ACC112 (cell line): ENCODE results near the gene NT5DC4.
A peak's percentile ranks its signal among the peaks of the same experiment; 100 is the strongest.

ENCODE experiments used
- H2AFZ ChIP-seq: fragments of 200-600 bp; sonication (generic); one replicate; pipeline ENCODE4 v1.6.0; 2017; ENCODE audit warnings: antibody characterized with exemption, low read length; ENCODE audit not compliant: unreplicated experiment
- H3K27ac ChIP-seq: fragments of 200-600 bp; sonication (generic); 2 replicates; pipeline ENCODE4 v1.5.1; 2014; ENCODE audit warnings: low read depth, mild to moderate bottlenecking, antibody characterized with exemption, low read length, moderate library complexity
- H3K27me3 ChIP-seq: fragments of 200-600 bp; sonication (generic); 2 replicates; pipeline ENCODE4 v1.6.1; 2014; ENCODE audit warnings: mild to moderate bottlenecking, antibody characterized with exemption, low read length, moderate library complexity, mixed read lengths; ENCODE audit not compliant: insufficient read depth
- H3K36me3 ChIP-seq: fragments of 200-600 bp; sonication (generic); 2 replicates; pipeline ENCODE4 v1.6.1; 2016; ENCODE audit warnings: mild to moderate bottlenecking, antibody characterized with exemption, low read length, moderate library complexity, mixed read lengths; ENCODE audit not compliant: insufficient read depth
- H3K4me1 ChIP-seq: fragments of 200-600 bp; sonication (generic); one replicate; pipeline ENCODE4 v1.6.1; 2016; ENCODE audit warnings: low read length, mixed read lengths; ENCODE audit not compliant: insufficient read depth, unreplicated experiment, control insufficient read depth
- H3K4me3 ChIP-seq: fragments of 200-600 bp; sonication (generic); 2 replicates; pipeline ENCODE4 v1.5.1; 2014; ENCODE audit warnings: mild to moderate bottlenecking, low read depth, low read length
- H3K79me2 ChIP-seq: fragments of 200-600 bp; sonication (generic); one replicate; pipeline ENCODE4 v1.6.0; 2016; ENCODE audit warnings: low read length; ENCODE audit not compliant: control insufficient read depth, unreplicated experiment, insufficient read depth

The NT5DC4 gene

DNA sequence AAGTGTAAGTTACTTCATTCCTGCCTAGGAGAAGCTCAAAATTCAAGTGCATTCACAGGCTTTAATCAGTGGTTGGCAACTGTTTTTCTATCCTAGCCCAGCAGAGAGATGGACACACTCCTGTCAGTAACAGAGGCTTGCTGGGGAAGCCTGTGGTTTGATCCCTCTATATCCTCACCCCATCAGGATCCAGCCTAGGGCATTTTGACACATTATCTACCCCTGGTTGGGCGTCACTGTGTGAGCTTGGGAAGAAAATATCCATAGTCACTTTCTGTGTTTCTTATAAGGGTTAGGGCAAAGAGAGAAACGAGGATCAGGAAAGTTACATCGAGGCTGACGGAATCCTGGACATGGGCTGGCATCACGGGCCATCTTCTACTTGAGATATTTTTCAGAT, 10.0 kb downstream of the NT5DC4 start:
- no peaks in the 10 kb centered on the region for H3K79me2 ChIP-seq
- H3K4me1 ChIP-seq: peaks cover 3% of the 10 kb centered on the region
- H3K27ac ChIP-seq: no peak overlapping the region
- H2AFZ ChIP-seq: no peak overlapping the region
- no peak overlapping the region for H3K4me3 ChIP-seq
- H3K27me3 ChIP-seq: no peaks in the 10 kb centered on the region
- H3K36me3 ChIP-seq: no peaks in the 10 kb centered on the region

DNA sequence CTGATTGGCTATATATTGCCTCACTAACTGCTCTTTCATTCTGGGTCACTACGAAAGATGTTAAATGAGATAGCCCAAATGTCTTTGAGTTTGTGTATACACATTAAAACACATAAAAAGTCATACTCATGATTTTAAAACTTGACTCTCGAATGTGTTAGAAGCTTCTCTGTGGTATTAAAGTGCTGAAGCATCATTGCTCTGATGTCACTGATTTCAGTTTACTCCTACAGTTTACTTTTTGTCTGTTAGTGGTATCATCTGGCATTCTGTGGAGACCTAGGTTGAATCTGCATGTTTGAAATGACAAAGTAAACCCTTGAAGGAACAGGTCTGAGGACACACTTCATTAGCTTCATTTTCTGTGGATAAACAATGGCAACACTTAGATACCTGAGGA, 10.7 kb downstream of the NT5DC4 start:
- no peak overlapping the region for H2AFZ ChIP-seq
- H3K79me2 ChIP-seq: no peaks in the 10 kb centered on the region
- no peaks in the 10 kb centered on the region for H3K27me3 ChIP-seq
- no peak overlapping the region for H3K4me3 ChIP-seq
- peaks cover 1% of the 10 kb centered on the region for H3K4me1 ChIP-seq
- H3K36me3 ChIP-seq: no peaks in the 10 kb centered on the region
- no peak overlapping the region for H3K27ac ChIP-seq

DNA sequence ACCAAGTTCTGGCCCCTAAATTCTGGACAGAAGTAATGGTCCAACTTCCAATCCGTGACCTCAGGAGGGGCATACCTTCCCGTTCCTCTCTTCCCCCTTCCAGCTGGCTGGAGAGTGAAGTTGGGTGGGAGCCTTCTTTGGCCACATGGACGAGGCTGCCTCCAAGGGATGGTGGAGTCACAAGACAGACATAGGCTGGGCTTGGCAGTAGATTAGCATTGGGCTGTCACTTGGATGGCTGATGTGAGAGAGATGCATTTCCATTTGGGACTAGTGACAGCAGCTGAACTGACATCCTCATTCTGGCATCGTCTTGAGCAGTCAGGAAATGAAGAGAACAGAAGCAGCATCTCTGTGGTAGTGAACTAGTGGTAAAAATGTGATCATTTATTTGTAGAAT, 12.6 kb downstream of the NT5DC4 start:
- Histone ChIP-seq H3K4me3 (no peak overlapping the region), H3K27ac (no peak overlapping the region), H3K27me3 (no peaks in the 10 kb centered on the region), H3K79me2 (no peaks in the 10 kb centered on the region), H2AFZ (no peak overlapping the region), H3K36me3 (no peaks in the 10 kb centered on the region; the same call in none of the 2 replicates), H3K4me1 (peaks cover 13% of the 10 kb centered on the region)

DNA sequence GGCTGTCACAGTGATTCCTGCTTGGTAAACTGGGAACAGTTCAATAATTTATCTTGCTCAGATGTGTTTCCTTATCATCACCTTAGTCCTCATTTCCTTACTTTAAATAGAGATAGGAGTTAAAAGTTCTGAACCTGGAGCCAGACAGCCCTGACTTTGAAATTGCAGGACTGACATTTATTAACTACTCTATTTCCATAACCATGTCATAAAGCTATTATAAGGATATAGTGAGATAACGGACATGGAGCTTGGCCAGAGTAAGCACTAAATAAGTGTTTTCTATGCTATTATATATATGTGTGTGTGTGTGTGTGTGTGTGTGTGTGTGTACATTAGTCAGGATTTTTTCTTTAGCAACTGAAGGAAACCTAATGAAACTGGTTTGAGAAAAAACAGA, 13.1 kb downstream of the NT5DC4 start:
- no peak overlapping the region for H2AFZ ChIP-seq
- no peaks in the 10 kb centered on the region for H3K79me2 ChIP-seq
- H3K4me1 ChIP-seq: peaks cover 13% of the 10 kb centered on the region
- H3K27ac ChIP-seq: no peak overlapping the region
- no peaks in the 10 kb centered on the region for H3K27me3 ChIP-seq
- no peak overlapping the region for H3K4me3 ChIP-seq
- H3K36me3 ChIP-seq: no peaks in the 10 kb centered on the region; the same call in none of the 2 replicates

DNA sequence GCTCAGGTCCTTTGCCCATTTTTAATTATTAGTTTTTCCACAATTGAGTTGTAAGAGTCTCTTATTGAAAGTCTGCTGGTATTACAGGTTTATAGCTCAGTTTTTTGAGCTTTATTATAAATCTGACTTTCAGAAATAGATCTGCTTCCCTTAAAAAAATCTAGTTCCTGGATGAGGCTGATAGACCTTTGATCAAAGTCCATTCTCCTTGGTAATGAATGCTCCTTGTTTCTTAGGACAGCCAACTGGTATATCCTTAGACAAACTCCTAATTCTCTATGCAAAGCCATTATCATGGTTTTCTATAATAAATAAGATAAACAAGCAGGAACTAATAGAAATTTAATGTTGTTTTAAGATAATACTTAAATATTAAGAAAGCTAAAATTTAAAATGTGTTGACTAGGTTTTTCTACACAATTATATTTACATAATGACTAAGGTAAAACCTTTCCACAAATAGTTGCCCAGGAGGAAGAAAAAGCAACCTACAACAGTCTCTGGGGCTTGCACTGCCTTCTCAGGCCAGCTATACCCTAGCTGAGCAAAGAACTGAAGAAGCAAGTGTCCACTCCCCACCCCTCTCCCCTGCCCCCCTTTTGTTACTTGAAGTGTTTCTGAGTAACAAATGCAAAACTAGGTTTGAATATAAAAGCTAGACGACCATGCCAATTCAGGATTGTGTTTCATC, 16.9 kb downstream of the NT5DC4 start:
- peak overlapping the region; percentile 18; the same call in 1 of the 2 replicates for H3K27ac ChIP-seq

DNA sequence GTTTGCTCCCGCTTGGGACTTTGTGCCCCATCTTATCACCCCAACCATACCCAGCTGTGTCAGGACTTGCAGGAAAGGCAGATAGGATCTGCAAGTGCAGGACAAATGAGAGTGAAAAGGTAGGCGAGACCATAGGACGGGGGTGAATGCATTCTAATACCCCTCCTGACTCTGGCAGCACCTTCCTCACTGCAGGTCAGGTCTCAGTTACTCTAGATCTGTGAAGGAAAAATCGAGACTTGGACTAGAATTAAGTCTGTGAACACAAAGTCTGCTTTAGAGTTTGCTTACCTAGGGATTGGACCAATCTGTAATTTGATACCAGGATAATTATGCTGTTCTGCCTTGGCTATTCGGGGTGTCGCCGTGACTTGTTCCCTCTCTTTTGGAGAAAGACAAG, 19.7 kb downstream of the NT5DC4 start:
- Histone ChIP-seq H3K36me3 (peaks cover 20% of the 10 kb centered on the region), H3K4me1 (peaks cover 13% of the 10 kb centered on the region), H3K27ac (no peak overlapping the region)

More for the DNA sequence above, 16.9 kb downstream of the NT5DC4 start:
- H3K79me2 ChIP-seq: no peaks in the 10 kb centered on the region
- no peak overlapping the region for H3K4me3 ChIP-seq
- H3K4me1 ChIP-seq: peaks cover 13% of the 10 kb centered on the region
- peaks cover 18% of the 10 kb centered on the region for H3K36me3 ChIP-seq
- no peak overlapping the region for H2AFZ ChIP-seq
- H3K27me3 ChIP-seq: no peaks in the 10 kb centered on the region

DNA sequence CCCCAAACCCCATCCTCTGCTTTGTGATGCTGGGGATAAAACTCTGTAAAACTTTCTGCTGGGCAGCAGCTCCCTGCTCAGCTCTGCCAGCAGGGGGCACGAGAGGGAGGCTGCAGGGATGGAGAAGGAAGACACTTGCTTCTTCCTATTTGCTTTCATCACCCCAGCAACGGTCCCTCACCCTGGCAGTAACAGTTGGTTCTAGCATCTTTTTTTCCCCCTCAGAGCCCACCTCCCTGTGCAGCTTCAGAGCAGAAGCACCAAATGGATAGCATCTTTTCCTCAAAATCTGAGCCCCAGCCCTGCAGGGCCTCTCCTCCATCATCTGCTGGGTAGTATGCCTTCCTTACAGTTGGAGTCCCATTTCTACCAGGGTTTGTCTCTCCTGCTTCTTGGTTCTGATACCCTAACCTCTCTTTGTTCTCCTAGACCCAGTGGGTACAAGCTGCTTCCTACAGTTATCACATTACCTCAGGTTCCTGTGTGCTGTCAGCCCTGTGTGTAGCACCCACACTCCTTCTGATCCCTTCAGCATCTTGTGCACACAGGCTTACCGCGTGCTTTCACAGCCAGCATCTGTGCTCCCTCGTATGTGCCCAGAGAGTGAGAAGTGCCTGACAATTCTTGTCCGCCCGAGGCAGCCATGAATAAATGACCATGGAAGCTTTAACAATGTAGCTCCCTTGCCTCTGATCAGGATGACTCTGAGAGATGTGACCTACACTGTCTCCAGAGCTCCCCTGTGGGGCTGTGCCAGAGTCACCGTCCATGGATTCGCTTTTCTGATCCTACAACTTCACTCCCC, 29.1 kb downstream of the NT5DC4 start:
- H3K27me3 ChIP-seq: no peaks in the 10 kb centered on the region
- H3K36me3 ChIP-seq: peaks cover 21% of the 10 kb centered on the region
- H3K4me3 ChIP-seq: no peak overlapping the region
- H3K79me2 ChIP-seq: peaks cover 42% of the 10 kb centered on the region
- H3K4me1 ChIP-seq: peaks cover 9% of the 10 kb centered on the region
- H3K27ac ChIP-seq: peak overlapping the region; percentile 60
- no peak overlapping the region for H2AFZ ChIP-seq

More for the DNA sequence above, 19.7 kb downstream of the NT5DC4 start:
- Histone ChIP-seq H3K4me3 (no peak overlapping the region), H3K27me3 (no peaks in the 10 kb centered on the region), H3K79me2 (no peaks in the 10 kb centered on the region), H2AFZ (no peak overlapping the region)

DNA sequence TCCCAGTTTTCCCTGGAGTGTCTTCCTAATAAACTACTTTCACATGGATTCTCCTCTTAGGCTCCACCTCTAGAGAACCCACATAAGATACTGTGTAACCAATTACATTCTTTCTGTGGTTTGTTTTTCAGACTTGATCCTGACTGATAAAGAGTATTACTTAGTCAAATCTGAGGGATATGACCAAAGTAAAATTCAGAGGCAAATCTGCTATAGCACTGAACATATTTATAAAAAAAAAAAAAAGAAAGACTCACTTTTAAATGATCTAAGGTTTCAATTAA, 29.7 kb downstream of the NT5DC4 start:
- Histone ChIP-seq H3K79me2 (peaks cover 45% of the 10 kb centered on the region), H3K4me3 (no peak overlapping the region), H3K27me3 (no peaks in the 10 kb centered on the region), H3K4me1 (peaks cover 9% of the 10 kb centered on the region), H3K36me3 (peaks cover 25% of the 10 kb centered on the region), H3K27ac (peak overlapping the region; percentile 60), H2AFZ (no peak overlapping the region)

DNA sequence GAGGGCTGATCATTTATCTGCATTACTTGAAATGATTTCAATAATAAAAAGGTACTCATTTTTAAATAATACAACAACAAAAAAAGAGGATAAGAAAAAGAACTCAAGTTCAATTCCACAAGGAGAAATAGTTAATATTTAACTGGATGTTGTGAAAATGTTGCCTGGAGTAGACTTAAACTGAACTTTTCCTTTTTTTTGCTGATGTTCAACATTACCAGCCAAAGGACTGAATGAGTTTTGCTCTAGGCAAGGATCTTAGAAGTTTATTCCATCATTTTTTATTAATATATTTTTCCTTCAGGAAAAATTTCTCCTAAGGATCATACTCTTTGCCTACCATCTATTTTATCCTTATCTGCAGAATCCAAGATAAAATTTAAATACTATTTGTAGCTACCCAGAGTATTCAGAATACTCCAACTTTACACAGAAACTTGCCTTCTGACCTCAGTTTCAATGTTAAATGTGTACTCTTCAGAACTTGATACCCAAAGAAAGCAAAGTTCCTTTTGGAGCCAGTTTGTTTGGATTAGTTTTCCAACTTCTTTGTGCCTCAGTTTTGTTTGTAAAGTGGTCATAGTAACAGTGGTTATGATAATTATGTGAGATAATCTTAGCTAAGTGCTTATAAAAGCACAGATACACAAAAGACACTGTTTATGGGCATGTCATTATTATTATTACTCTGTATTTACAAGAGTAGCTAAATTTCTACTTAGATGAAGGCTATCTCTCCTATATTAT, 30.8 kb downstream of the NT5DC4 start:
- no peak overlapping the region for H2AFZ ChIP-seq
- peaks cover 9% of the 10 kb centered on the region for H3K4me1 ChIP-seq
- H3K4me3 ChIP-seq: no peak overlapping the region
- peaks cover 32% of the 10 kb centered on the region for H3K36me3 ChIP-seq
- H3K27me3 ChIP-seq: no peaks in the 10 kb centered on the region
- peaks cover 49% of the 10 kb centered on the region for H3K79me2 ChIP-seq
- peak overlapping the region; percentile 60 for H3K27ac ChIP-seq

DNA sequence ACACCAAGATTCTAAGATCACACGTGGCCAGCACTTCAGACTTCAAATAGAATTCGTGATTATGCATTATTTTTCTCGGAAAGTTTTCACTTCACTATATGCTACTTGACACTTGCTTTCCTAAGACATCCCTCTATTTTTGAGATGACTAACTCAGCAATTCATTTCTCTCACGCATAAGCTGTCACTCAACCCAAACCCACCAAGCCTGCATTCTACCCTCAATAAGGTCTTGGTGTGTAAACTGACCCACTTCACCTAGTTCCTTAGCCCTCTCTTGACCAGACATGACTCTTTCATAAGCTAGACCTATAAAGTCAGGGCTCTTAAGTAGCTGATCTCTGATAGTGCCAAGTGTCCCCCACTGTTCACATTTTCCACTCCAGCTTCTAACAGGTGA, 31.8 kb downstream of the NT5DC4 start:
- peak overlapping the region; percentile 60; the same call in 1 of the 2 replicates for H3K27ac ChIP-seq
- H3K4me3 ChIP-seq: no peak overlapping the region
- H3K4me1 ChIP-seq: peaks cover 9% of the 10 kb centered on the region
- H3K36me3 ChIP-seq: peaks cover 32% of the 10 kb centered on the region
- H3K79me2 ChIP-seq: peaks cover 44% of the 10 kb centered on the region
- H3K27me3 ChIP-seq: no peaks in the 10 kb centered on the region
- H2AFZ ChIP-seq: no peak overlapping the region
